K562 (cell line): ENCODE results near the gene CDC26.

Experiments used
- ERF ChIP-seq: fragments of 450-650 bp; formaldehyde crosslinking; IDR thresholded peaks from 2 replicates; pipeline ENCODE4 v1.4.0; 2020; ENCODE audit warnings: mild to moderate bottlenecking, mixed read lengths
- MYNN ChIP-seq, 2 experiments: sonication (generic); formaldehyde crosslinking in 1 of 2; IDR thresholded peaks; 2 replicates each; pipeline versions ENCODE4 v1.5.0 to v1.6.1; 2016 to 2020; ENCODE audit warnings: antibody characterized with exemption in 1 of 2, missing genetic modification reagents in 1 of 2
- POLR2AphosphoS5 ChIP-seq: IDR thresholded peaks from 2 replicates; pipeline ENCODE4 v1.6.1; 2011; ENCODE audit warnings: mild to moderate bottlenecking, low read depth, low read length, moderate library complexity; ENCODE audit not compliant: control insufficient read depth, insufficient read depth
- SMC3 ChIP-seq: conservative IDR thresholded peaks from 2 replicates; pipeline ENCODE4 v1.6.1; 2011; ENCODE audit warnings: low read depth, low read length, improper control_type of control experiment; ENCODE audit not compliant: insufficient read depth
- ZC3H11A ChIP-seq: IDR thresholded peaks from 2 replicates; pipeline ENCODE4 v1.6.1; 2012; ENCODE audit warnings: low read depth, low read length, improper control_type of control experiment

DNA sequence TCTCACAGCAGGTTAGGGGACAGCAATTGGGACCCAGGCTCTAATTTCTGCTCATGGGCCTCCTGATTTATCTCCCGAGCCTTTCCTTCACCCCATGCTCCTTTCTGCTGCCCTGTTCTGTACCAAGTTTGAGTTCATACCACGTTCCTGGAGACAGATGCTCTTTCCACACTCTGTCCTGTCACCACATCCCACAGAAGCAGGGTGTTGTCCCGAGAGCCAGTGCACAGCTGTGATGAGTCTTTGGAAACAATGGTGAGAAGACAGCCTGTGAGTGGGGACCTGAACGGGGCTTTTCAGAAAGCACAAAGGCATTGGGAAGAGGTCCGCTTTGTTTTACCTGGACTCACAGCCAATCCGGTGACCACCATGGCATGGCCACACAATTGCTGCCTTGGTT lies 47.3 kb upstream of the CDC26 start:
- no peak for TF ChIP-seq ZC3H11A
- TF ChIP-seq SMC3, result no peak
- no peak for TF ChIP-seq POLR2AphosphoS5
- no peak for TF ChIP-seq ERF
- TF ChIP-seq MYNN (IDR thresholded peaks at IDR 0.05), result no peak
- TF ChIP-seq MYNN (CRISPR knock-in tag; IDR thresholded peaks at IDR 0.05), result no peak
